WTC11 (cell line): ENCODE measurements around the gene BCAS3. TPM values are rescaled to one million over a fixed set of nuclear protein-coding genes. Genes with fewer than 3 reads are reported as not detected.

Experiments
- ATAC-seq: fragments of 200-7000 bp; cut with Tn5 transposase; 2 replicates; pipeline ENCODE4 v1.10.0; 2021; ENCODE audit warnings: mild to moderate bottlenecking, moderate library complexity
- CTCF ChIA-PET: fragments of 300-600 bp; sonication (Branson Sonifier 250); formaldehyde crosslinking; loops from one replicate; lab custom pipeline; 2021; ENCODE audit warnings: antibody characterized with exemption; lab: Charles Lee
- POLR2A ChIA-PET: fragments of 350-600 bp; sonication (Branson Sonifier 250); formaldehyde crosslinking; loops from one replicate; lab custom pipeline; 2021; ENCODE audit warnings: antibody characterized with exemption; lab: Charles Lee
- DNase-seq: peaks from one replicate; pipeline ENCODE4 v3.0.0; 2021; ENCODE audit warnings: low spot score
- H3K27ac Mint-ChIP-seq: 2 replicates; pipeline ENCODE4 v1.8.0; 2021; ENCODE audit warnings: mixed read lengths
- H3K27me3 Mint-ChIP-seq: 2 replicates; pipeline ENCODE4 v1.8.0; 2021; ENCODE audit warnings: low read depth, mild to moderate bottlenecking, moderate library complexity, mixed read lengths
- H3K36me3 Mint-ChIP-seq: 2 replicates; pipeline ENCODE4 v1.8.0; 2021; ENCODE audit warnings: mixed read lengths
- H3K4me1 Mint-ChIP-seq: 2 replicates; pipeline ENCODE4 v1.8.0; 2022; ENCODE audit warnings: mixed read lengths
- H3K4me3 Mint-ChIP-seq: 2 replicates; pipeline ENCODE4 v1.8.0; 2021; ENCODE audit warnings: mild to moderate bottlenecking, moderate library complexity, mixed read lengths
- H3K9me3 Mint-ChIP-seq: 2 replicates; pipeline ENCODE4 v1.8.0; 2021; ENCODE audit warnings: mixed read lengths
- ATF1 ChIP-seq: sonication (generic); formaldehyde crosslinking; IDR thresholded peaks from 2 replicates; pipeline ENCODE4 v1.8.1; 2023; ENCODE audit warnings: mild to moderate bottlenecking, moderate library complexity, missing genetic modification reagents
- CBFB ChIP-seq: sonication (generic); formaldehyde crosslinking; IDR thresholded peaks from 2 replicates; pipeline ENCODE4 v1.8.1; 2022; ENCODE audit warnings: mild to moderate bottlenecking, low read depth, missing genetic modification reagents
- EMX1 ChIP-seq: fragments of 250-450 bp; sonication (Bioruptor Pico); IDR thresholded peaks from 2 replicates; pipeline ENCODE4 v1.8.0; 2021; ENCODE audit warnings: mild to moderate bottlenecking
- ERG ChIP-seq: fragments of 250-450 bp; sonication (Bioruptor Pico); IDR thresholded peaks from 2 replicates; pipeline ENCODE4 v1.8.0; 2021; ENCODE audit warnings: mild to moderate bottlenecking
- ESRRA ChIP-seq: sonication (generic); formaldehyde crosslinking; IDR thresholded peaks from 2 replicates; pipeline ENCODE4 v1.8.1; 2022; ENCODE audit warnings: mild to moderate bottlenecking, missing genetic modification reagents, borderline replicate concordance
- GTF2I ChIP-seq: fragments of 250-450 bp; sonication (Bioruptor Pico); conservative IDR thresholded peaks from 2 replicates; pipeline ENCODE4 v1.4.0; 2021; ENCODE audit warnings: mild to moderate bottlenecking
- JUN ChIP-seq: sonication (generic); formaldehyde crosslinking; IDR thresholded peaks from 2 replicates; pipeline ENCODE4 v1.8.0; 2023; ENCODE audit warnings: mild to moderate bottlenecking, missing genetic modification reagents
- MLX ChIP-seq: sonication (generic); formaldehyde crosslinking; IDR thresholded peaks from 2 replicates; pipeline ENCODE4 v1.8.1; 2023; ENCODE audit warnings: mild to moderate bottlenecking, missing genetic modification reagents, moderate library complexity
- NFE2L1 ChIP-seq: sonication (generic); formaldehyde crosslinking; IDR thresholded peaks from 2 replicates; pipeline ENCODE4 v1.8.1; 2023; ENCODE audit warnings: missing genetic modification reagents
- RORB ChIP-seq: fragments of 250-450 bp; sonication (Bioruptor Pico); IDR thresholded peaks from 2 replicates; pipeline ENCODE4 v1.9.0; 2021; ENCODE audit warnings: mild to moderate bottlenecking
- SMAD3 ChIP-seq: sonication (generic); formaldehyde crosslinking; IDR thresholded peaks from 2 replicates; pipeline ENCODE4 v1.8.0; 2022; ENCODE audit warnings: missing genetic modification reagents, mild to moderate bottlenecking, borderline replicate concordance
- SMAD4 ChIP-seq: sonication (generic); formaldehyde crosslinking; IDR thresholded peaks from 2 replicates; pipeline ENCODE4 v1.8.0; 2022; ENCODE audit warnings: mild to moderate bottlenecking, missing genetic modification reagents
- SP1 ChIP-seq: sonication (generic); formaldehyde crosslinking; conservative IDR thresholded peaks from 2 replicates; pipeline ENCODE4 v1.8.1; 2022; ENCODE audit warnings: missing genetic modification reagents
- TCF7 ChIP-seq: sonication (generic); formaldehyde crosslinking; IDR thresholded peaks from 2 replicates; pipeline ENCODE4 v1.8.0; 2022; ENCODE audit warnings: mild to moderate bottlenecking, low read depth, missing genetic modification reagents, moderate library complexity
- TEAD1 ChIP-seq: sonication (generic); formaldehyde crosslinking; IDR thresholded peaks from 2 replicates; pipeline ENCODE4 v1.8.0; 2022; ENCODE audit warnings: mild to moderate bottlenecking, missing genetic modification reagents
- TEAD4 ChIP-seq: sonication (generic); formaldehyde crosslinking; IDR thresholded peaks from 2 replicates; pipeline ENCODE4 v1.8.0; 2022; ENCODE audit warnings: mild to moderate bottlenecking, missing genetic modification reagents
- ZNF138 ChIP-seq: sonication (generic); formaldehyde crosslinking; conservative IDR thresholded peaks from 2 replicates; pipeline ENCODE4 v1.8.1; 2022; ENCODE audit warnings: mild to moderate bottlenecking, moderate library complexity, missing genetic modification reagents
- ZNF317 ChIP-seq: sonication (generic); formaldehyde crosslinking; IDR thresholded peaks from 2 replicates; pipeline ENCODE4 v1.8.1; 2023; ENCODE audit warnings: low read depth, mild to moderate bottlenecking, moderate library complexity, missing genetic modification reagents, borderline replicate concordance
- ZNF396 ChIP-seq: fragments of 250-450 bp; sonication (Bioruptor Pico); IDR thresholded peaks from 2 replicates; pipeline ENCODE4 v1.8.0; 2021; ENCODE audit warnings: mild to moderate bottlenecking, moderate library complexity, borderline replicate concordance
- ZNF416 ChIP-seq: fragments of 250-450 bp; sonication (Bioruptor Pico); IDR thresholded peaks from 2 replicates; pipeline ENCODE4 v1.9.0; 2021; ENCODE audit warnings: mild to moderate bottlenecking, inconsistent platforms
- ZNF532 ChIP-seq: fragments of 250-450 bp; sonication (Bioruptor Pico); IDR thresholded peaks from 2 replicates; pipeline ENCODE4 v1.9.0; 2021; ENCODE audit warnings: mild to moderate bottlenecking, borderline replicate concordance
- total RNA-seq: library from RNA; stranded (reverse); gene quantifications from 3 replicates; pipeline ENCODE4 v1.2.3, GENCODE V29; 2021
- TF ChIP-seq, protein P1 (sequence below): sonication (generic); formaldehyde crosslinking; IDR thresholded peaks from 2 replicates; pipeline ENCODE4 v1.8.0; 2023; ENCODE audit warnings: missing genetic modification reagents, mild to moderate bottlenecking, borderline replicate concordance
- TF ChIP-seq, protein P2 (sequence below): sonication (generic); formaldehyde crosslinking; IDR thresholded peaks from 2 replicates; pipeline ENCODE4 v1.8.1; 2022; ENCODE audit warnings: low read depth, missing genetic modification reagents, borderline replicate concordance

BCAS3 gene
- total RNA-seq, 1 experiment from 2014 or later, result 15.5 TPM

GRCh38 chr17:60629120-60629519, 48.5 kb upstream of the BCAS3 start:
- ATAC-seq (no peak), DNase-seq (no peak)
- H3K27me3 Mint-ChIP-seq, result no peaks in the 10 kb centered on the region
- TF ChIP-seq CBFB, result no peak
- no peak for TF ChIP-seq ZNF532 (CRISPR knock-in tag)
- TF ChIP-seq TEAD1 (CRISPR knock-in tag), result no peak
- TF ChIP-seq ESRRA (CRISPR knock-in tag), result no peak
- TF ChIP-seq TCF7, result no peak
- TF ChIP-seq SMAD3, result no peak
- TF ChIP-seq MLX, result no peak
- TF ChIP-seq ZNF317 (CRISPR knock-in tag), result no peak
- TF ChIP-seq, protein P1, sequence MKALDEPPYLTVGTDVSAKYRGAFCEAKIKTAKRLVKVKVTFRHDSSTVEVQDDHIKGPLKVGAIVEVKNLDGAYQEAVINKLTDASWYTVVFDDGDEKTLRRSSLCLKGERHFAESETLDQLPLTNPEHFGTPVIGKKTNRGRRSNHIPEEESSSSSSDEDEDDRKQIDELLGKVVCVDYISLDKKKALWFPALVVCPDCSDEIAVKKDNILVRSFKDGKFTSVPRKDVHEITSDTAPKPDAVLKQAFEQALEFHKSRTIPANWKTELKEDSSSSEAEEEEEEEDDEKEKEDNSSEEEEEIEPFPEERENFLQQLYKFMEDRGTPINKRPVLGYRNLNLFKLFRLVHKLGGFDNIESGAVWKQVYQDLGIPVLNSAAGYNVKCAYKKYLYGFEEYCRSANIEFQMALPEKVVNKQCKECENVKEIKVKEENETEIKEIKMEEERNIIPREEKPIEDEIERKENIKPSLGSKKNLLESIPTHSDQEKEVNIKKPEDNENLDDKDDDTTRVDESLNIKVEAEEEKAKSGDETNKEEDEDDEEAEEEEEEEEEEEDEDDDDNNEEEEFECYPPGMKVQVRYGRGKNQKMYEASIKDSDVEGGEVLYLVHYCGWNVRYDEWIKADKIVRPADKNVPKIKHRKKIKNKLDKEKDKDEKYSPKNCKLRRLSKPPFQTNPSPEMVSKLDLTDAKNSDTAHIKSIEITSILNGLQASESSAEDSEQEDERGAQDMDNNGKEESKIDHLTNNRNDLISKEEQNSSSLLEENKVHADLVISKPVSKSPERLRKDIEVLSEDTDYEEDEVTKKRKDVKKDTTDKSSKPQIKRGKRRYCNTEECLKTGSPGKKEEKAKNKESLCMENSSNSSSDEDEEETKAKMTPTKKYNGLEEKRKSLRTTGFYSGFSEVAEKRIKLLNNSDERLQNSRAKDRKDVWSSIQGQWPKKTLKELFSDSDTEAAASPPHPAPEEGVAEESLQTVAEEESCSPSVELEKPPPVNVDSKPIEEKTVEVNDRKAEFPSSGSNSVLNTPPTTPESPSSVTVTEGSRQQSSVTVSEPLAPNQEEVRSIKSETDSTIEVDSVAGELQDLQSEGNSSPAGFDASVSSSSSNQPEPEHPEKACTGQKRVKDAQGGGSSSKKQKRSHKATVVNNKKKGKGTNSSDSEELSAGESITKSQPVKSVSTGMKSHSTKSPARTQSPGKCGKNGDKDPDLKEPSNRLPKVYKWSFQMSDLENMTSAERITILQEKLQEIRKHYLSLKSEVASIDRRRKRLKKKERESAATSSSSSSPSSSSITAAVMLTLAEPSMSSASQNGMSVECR, result no peak
- TF ChIP-seq JUN (CRISPR knock-in tag), result no peak
- TF ChIP-seq SMAD4 (CRISPR knock-in tag), result no peak
- TF ChIP-seq NFE2L1 (CRISPR knock-in tag), result no peak
- ChIA-PET CTCF (no interaction called here), POLR2A (no interaction called here)
- H3K36me3 Mint-ChIP-seq, result peaks cover 2% of the 10 kb centered on the region; the same call in 1 of the 2 replicates
- H3K9me3 Mint-ChIP-seq, result no peaks in the 10 kb centered on the region
- no peak overlapping the region for H3K4me3 Mint-ChIP-seq
- no peaks in the 10 kb centered on the region for H3K4me1 Mint-ChIP-seq
- H3K27ac Mint-ChIP-seq, result 0 out of 2 replicates have a peak overlapping the region, but pooled peaks have one; percentile 57

GRCh38 chr17:60630352-60630751, 47.3 kb upstream of the BCAS3 start:
- H3K4me3 Mint-ChIP-seq, result no peak overlapping the region
- no peak overlapping the region for H3K27ac Mint-ChIP-seq
- no peaks in the 10 kb centered on the region for H3K4me1 Mint-ChIP-seq
- no peaks in the 10 kb centered on the region for H3K27me3 Mint-ChIP-seq
- H3K36me3 Mint-ChIP-seq, result peaks cover 4% of the 10 kb centered on the region
- CTCF ChIA-PET, result interaction anchor here (0.7 to 1.3 kb wide), 2 partner anchors 10 to 60 kb away, joined by 3 to 5 read pairs; no protein-coding TSS in a partner anchor
- no peak for ATAC-seq
- DNase-seq, result no peak
- TF ChIP-seq ATF1, result no peak
- TF ChIP-seq RORB (CRISPR knock-in tag), result no peak
- no peak for TF ChIP-seq ZNF416 (CRISPR knock-in tag)
- TF ChIP-seq EMX1, result no peak
- TF ChIP-seq ZNF138, result no peak
- TF ChIP-seq GTF2I (CRISPR knock-in tag), result no peak
- TF ChIP-seq TEAD4 (CRISPR knock-in tag), result no peak
- no peak for TF ChIP-seq ZNF396 (CRISPR knock-in tag)
- TF ChIP-seq, protein P2, sequence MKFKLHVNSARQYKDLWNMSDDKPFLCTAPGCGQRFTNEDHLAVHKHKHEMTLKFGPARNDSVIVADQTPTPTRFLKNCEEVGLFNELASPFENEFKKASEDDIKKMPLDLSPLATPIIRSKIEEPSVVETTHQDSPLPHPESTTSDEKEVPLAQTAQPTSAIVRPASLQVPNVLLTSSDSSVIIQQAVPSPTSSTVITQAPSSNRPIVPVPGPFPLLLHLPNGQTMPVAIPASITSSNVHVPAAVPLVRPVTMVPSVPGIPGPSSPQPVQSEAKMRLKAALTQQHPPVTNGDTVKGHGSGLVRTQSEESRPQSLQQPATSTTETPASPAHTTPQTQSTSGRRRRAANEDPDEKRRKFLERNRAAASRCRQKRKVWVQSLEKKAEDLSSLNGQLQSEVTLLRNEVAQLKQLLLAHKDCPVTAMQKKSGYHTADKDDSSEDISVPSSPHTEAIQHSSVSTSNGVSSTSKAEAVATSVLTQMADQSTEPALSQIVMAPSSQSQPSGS (CRISPR knock-in tag), result no peak
- no peak for TF ChIP-seq TCF7
- TF ChIP-seq ERG, result no peak
- no peak for TF ChIP-seq SP1 (CRISPR knock-in tag)
- TF ChIP-seq, all 79 proteins: peak for 0
- POLR2A ChIA-PET, result no interaction called here
- no peaks in the 10 kb centered on the region for H3K9me3 Mint-ChIP-seq
